NK-92 (cell line): ENCODE measurements around the gene SARNP.

Source experiments
- DNase-seq: peaks from one replicate; lab custom pipeline; 2025; ENCODE audit not compliant: unreplicated experiment; lab: John Stamatoyannopoulos, UW

Gene SARNP

GRCh38 chr12:55726971-55727370 is 90.6 kb downstream of the SARNP start:
- DNase-seq, result no peak

DNA sequence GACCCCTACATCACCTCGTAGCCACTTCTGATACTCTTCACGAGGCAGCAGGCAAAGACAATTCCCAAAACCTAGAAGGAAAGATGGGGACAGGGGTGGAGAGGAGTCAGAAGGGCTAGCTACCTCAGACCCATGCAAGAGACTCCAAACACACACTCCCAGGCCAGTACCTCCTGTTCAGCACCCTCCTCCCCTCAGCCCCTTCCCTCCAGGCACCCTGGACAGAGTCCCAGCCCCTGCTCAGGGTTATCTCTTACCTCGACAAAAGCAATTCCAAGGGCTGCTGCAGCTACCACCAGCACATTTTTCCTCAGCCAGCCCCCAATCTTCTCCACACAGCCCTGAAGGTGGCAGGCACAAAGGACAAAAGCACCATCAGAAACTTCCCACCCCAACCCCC is 92.0 kb downstream of the SARNP start:
- no peak for DNase-seq

- no peak for DNase-seq
Observed at GRCh38 chr12:55724940-55725309, 92.6 kb downstream of the SARNP start.

DNA sequence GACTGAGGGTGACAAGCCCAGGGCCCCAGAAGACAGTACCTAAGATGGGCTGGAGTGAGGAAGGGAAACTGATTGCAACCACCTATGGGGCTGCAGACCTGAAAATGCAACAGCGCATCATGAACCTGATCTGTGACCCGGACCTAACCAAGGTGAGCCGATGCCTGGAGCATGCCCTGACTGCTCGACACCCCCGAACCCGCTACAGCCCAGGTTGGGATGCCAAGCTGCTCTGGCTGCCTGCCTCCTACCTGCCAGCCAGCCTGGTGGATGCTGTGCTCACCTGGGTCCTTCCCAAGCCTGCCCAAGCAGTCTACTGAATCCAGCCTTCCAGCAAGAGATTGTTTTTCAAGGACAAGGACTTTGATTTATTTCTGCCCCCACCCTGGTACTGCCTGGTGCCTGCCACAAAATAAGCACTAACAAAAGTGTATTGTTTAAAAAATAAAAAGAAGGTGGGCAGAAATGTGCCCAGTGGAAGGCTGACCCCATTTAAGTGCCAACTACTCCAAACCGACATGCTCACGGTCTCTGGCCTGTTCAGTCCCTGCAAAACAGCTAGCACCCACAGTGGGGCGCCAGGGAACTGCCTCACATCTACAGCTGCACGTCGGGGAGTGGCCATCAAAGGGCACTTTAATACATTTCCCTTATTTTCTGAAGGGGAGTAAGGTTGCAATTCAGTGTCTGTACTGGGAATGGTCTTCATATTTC is 93.1 kb downstream of the SARNP start:
- no peak for DNase-seq

DNA sequence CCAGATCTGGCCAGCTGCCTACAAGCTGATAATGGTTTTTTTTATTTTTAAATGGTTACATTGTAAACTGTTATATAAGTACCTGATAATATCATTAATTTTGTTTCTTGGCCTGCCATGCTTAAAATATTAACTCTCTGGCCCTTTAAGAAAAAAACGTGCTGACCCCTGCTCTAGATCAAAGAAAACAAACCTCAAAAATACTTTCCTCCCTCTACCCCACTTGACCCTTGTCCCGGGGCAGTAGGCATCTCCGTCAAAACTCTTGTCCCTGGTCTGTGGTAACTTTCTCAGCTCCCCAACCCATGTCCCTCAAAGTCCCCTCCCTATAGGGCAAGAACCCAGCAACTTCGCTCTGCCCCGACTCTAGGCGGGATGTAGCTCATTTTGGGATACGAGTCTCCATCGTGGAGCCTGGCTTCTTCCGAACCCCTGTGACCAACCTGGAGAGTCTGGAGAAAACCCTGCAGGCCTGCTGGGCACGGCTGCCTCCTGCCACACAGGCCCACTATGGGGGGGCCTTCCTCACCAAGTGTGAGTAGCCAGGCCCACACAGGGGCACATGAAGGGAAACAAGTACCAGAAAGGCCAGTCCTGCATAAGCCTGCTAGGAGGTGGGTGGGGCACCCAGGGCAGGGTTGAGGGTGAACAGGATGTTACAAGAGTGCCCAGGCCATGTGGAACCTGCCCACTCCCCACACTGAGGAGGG is 93.9 kb downstream of the SARNP start:
- DNase-seq, result no peak

- no peak for DNase-seq
Observed at GRCh38 chr12:55722948-55723347, 94.6 kb downstream of the SARNP start.

DNA sequence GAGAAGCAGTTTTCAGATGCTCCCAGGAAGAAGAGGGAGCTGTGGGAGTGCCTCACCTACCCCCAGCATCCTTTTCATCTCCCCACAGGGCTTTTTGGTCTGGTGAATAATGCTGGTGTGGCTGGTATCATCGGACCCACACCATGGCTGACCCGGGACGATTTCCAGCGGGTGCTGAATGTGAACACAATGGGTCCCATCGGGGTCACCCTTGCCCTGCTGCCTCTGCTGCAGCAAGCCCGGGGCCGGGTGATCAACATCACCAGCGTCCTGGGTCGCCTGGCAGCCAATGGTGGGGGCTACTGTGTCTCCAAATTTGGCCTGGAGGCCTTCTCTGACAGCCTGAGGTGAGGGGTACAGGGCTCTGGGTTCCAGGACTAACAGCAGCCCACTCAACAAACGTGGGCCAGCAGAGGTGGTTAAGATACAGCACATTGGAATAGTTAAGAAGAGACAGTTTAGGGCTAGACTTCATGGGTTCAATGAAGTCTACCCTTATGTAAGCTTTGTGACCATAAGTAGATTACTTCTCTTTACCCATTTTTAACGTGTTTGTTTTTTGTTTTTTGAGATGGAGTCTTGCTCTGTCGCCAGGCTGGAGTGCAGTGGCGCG is 95.8 kb downstream of the SARNP start:
- no peak for DNase-seq

- DNase-seq, result no peak
Observed at GRCh38 chr12:55720894-55721444, 96.6 kb downstream of the SARNP start.

DNA sequence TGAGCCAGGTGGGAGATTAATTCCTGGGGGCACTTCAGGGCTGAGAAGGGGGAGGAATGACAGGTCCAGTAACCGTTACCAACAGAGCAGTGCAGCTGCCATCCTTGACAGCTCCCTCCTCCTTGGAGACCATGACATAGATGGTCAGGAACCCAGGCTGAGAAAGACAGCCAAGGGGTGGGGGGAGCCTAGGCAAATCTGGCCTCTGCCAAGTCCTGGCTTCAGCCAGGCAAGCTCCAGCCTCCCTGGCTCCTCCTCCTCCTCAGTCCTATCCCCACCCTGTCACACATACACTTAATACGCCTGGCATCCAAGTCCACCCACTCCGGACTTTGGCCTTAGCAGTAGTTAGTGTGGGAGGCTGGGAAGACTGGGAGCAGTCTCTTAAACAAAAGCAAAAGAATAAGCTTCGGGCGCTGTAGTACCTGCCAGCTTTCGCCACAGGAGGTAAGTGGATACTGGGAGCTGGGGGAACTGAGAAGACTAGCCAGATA is 97.4 kb downstream of the SARNP start, which contains the start of gene RDH5:
Gene RDH5 (plus strand): TSS at position 323 of the 494 bp plus-strand sequence. CDS start 792 bp downstream, outside the sequence.
- DNase-seq, result no peak

DNA sequence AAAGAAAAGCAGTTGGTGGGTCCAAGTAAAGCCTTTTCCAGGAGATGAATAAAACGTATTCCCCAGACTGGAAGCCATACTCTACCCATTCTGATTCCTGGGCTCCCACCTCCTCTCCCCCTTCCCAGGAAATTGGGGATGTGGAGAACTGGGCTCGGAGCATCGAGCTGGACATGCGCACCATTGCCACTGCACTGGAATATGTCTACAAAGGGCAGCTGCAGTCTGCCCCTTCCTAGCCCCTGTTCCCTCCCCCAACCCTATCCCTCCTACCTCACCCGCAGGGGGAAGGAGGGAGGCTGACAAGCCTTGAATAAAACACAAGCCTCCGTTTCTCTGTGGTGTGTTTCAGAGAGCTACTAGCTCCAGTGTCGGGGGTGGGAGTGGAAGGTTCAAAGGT is 98.2 kb downstream of the SARNP start:
- no peak for DNase-seq

GRCh38 chr12:55718624-55719275 is 98.8 kb downstream of the SARNP start:
- no peak for DNase-seq

DNA sequence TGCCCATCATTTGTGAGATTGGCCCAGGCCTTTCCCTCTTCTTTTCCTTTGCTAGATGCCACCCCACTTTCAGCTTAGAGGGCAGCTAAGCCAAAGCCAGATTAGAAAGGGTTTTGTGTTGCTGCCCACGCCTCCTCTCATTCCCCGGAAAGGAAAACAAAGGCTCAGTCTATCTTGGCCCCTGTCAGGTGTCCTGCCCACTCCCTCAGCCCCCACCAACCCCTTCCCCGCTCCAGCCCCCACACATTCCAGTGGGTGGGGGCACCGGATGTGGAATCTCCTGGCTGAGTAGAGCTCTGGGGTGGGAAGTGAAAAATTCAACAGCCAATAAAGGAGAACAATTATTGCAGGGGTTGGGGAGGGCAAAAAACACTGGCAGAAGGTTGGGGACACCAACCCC is 99.5 kb downstream of the SARNP start:
- no peak for DNase-seq

- no peak for DNase-seq
Observed at GRCh38 chr12:55717011-55718007, 100.2 kb downstream of the SARNP start.

DNA sequence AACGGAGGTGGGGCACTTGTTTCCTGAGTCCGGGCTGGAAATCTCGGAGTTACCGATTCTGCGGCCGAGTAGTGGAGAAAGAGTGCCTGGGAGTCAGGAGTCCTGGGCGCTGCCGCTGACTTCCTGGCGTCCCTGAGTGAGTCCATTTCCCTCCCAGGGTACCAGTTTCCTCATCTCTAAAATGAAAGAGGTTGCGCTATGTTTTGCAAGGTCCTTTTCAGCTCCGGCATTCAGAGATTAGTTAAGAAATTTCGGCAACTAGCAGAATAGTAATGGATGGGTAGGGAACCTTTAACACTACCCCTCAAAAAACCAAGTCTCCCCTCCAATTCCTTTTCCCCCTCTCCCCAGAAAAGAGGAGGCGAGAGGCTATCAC is 101.0 kb downstream of the SARNP start:
- DNase-seq, result no peak

- peak; percentile 70 for DNase-seq
Observed at GRCh38 chr12:55715833-55716581, 101.5 kb downstream of the SARNP start, which contains the start of gene BLOC1S1. BLOC1S1 (plus strand) TSS chr12:55716046; CDS start chr12:55716052, 6 bp downstream.

DNA sequence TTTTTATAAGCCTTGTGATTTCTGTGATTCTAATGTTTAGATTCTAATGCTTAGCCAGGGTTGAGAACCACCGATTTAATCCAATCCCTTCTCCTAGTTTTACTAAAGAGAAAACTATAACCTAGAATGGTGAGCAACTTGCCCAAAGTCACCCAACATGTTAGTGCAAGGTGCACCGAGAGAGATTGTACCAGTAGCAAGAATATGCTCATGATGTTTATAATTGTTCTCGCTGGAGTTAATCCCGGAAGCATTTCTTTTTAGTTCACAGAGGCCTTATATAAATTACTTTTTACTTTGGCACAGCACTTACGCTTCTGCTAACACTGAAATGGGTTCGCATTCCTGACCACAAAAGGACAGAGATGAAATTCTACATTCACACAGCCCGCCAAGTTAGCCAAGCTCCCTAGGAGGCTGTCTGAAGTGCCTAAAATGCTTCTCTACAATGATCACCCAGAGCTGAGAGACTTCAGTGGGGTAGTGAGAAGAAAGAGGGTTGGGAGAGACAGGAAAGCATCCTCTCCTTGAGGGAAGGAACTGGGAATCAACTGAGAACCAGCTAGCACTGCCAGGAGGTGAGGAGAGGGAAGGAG is 102.3 kb downstream of the SARNP start:
- no peak for DNase-seq

GRCh38 chr12:55713721-55714120 is 103.8 kb downstream of the SARNP start:
- DNase-seq, result no peak

- no peak for DNase-seq
Observed at GRCh38 chr12:55712700-55713415, 104.7 kb downstream of the SARNP start.
